GM19351 (cell line): Measurements from ENCODE around the gene IQSEC1.

ENCODE experiments used
- ATAC-seq: cut with Tn5 transposase; IDR thresholded peaks from one replicate; pipeline ENCODE4 v1.9.1; 2021; ENCODE audit warnings: mild to moderate bottlenecking, moderate library complexity; ENCODE audit not compliant: unreplicated experiment

IQSEC1 gene

DNA sequence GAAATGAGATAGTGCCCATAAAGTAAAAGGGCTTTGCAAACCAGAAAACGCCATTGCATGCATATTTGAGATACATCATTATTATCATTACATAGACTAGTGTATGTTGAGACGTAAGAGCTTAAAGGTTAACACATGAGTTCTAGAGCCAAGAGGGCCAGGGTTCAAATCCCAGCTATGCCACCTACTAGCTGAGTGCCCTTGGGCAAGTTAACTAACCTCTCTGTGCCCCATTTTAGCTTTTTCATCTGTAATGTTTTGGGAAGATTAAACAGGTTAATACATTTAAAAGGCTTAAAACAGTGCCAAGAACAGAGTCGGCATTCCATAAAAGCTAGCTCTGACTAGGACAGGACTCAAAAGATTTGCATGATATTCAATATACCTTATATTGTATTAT, 22.8 kb downstream of the IQSEC1 start:
- ATAC-seq = no peak

DNA sequence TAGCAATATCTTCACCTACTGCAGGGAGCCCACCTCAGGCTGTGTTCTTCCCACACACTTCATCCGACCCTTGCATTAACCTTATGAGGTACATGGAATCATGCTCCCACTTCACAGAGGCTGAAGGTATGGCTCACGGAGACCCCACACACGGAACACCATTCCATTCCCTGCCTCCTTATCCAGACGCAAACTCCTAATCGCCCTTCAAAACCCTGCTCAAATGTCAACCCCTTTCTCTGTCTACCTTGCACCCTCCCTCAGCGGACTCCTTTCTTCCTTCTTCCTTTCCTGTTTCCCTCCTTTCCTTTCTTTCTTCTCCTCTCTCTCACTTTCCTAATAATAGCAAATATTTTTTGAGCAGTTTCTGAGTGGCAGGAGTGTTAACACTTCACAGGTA, 23.8 kb downstream of the IQSEC1 start:
- ATAC-seq = no peak

DNA sequence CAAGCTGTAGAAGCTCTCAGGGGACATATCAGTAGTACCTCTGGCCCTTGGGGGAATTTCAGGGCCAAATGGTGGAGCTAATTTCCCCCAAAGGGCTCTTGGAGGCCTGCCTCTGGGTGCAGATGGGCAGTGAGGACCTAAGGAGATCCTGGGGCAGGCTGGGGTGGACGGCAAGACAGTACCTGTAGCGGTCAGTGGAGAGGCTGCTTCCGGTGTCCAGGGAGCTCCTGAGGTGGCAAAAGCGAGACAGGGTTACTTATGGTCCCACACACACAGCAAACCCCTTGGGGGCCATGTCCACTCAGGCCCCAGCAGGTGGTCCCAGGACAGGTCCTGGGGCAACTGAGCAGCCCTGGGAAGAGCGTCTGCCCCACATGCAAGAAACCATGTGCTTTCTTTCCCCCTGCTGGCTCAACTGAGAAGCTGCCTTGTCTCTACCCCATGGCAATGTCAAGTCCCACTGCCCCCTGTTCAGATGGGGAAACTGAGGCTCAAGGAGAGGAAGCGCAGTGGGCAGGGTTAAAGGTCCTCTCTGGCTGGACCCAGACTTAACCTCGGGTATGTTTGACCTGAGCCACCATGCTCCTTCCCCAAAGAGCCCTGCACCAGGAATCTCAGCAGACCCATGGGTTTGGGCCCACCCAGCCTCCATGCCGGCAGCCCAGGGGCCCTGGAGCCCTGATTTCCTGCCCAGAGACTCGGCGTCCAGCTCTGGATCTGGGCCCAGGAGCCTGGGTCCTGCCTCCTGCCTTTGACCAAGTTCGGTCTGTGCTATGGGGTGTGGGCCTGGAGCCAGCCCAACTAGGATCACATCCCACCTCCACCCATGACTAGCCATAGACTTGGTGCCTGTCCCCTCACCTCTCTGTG, 25.7 kb downstream of the IQSEC1 start:
- no peak for ATAC-seq

DNA sequence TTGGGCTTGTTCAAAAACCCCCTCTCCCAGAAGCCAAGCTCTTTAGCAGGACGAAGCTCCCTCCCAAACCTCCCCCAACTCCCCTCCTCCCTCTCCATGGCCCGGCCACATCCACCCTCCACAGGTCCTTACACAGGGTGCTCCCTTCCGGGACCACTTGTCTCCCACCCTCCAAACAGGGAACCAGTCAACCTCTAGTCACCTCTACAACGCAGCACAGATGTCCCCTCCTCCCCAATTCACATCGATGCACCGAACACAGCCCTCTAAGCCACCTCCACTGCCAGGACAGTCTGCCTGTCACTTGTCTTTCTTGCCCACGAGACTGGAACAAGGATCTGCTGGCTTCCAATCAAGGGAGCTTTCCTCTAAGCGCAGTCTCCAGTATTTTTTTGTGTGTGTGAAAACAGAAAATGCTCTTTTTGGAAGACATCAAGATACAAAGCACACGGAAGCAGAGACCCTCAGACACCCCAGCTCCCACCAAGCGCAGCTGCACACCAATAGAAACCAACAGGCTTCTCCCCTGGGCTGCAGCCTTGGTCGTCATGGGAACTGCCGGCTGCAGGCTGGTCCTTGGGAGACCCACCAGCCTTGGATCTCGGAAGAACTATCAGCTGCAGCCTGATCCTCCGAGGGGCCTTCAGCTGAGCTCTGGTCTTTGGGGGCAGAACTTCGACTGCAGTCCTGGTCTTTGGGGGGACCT, 26.5 kb downstream of the IQSEC1 start:
- peak; percentile 23 for ATAC-seq

DNA sequence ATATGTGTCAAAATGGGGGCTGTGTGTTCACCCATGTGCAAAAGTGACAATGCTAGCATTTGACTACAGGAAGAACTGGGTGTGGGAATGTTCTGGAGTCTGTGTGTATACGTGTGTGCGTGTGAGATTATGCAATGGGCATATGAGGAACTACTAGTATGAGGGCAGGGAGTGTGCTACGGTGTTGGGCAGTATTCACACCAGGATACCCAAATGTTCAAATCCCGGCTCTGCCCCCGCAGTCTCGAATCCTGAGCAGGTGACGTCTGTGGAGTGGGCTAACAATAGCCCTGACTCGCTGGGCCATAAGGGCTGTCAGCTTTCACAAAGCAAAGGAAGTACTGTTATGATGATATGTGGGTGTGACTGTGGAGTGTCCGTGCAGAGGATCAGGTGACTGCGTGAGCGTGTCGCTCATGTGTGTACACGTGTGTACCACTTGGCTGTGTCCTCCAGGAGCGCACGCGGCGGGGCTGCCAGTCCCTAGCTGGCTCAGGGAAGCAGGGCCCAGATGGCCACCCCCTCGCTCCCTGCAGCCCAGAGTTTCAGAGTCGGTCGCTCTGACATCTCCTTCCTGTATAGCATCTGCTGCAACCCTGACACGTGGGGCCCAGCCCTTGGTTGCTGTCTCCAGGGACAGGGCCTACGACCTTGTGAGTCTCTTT, 27.2 kb downstream of the IQSEC1 start:
- ATAC-seq = peak; percentile 84

DNA sequence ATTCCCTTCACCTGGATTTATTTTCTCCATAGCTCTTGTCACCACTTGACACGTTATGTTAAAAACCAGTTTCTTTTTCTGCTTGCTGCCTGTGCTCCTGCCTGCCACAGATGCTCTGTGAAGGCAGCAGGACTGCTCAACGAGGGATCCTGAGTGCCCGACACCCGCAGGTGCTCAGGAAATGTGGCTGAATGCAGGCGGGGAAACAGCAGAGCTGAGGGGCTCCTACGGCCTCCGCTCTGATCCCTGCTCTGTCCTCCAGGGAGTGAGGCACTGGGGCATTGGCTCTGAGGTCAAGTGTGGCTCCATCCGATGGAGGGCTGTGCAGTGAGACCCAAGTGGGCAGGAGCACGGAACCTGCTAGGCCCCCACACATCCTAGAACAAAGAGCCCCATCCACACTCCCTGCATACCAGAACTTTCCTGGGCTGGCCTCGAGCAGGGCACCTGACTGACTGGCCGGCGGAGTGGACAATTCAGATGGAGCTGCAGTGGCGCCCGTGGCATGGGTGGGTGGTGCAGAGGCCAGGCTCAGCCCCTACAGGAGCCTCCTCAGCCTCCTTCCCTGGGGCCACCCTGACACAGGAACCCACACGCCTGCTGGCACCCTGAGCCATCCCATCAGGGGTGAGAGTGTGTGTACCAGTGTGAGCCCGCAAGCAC, 27.9 kb downstream of the IQSEC1 start:
- ATAC-seq = peak; percentile 11

DNA sequence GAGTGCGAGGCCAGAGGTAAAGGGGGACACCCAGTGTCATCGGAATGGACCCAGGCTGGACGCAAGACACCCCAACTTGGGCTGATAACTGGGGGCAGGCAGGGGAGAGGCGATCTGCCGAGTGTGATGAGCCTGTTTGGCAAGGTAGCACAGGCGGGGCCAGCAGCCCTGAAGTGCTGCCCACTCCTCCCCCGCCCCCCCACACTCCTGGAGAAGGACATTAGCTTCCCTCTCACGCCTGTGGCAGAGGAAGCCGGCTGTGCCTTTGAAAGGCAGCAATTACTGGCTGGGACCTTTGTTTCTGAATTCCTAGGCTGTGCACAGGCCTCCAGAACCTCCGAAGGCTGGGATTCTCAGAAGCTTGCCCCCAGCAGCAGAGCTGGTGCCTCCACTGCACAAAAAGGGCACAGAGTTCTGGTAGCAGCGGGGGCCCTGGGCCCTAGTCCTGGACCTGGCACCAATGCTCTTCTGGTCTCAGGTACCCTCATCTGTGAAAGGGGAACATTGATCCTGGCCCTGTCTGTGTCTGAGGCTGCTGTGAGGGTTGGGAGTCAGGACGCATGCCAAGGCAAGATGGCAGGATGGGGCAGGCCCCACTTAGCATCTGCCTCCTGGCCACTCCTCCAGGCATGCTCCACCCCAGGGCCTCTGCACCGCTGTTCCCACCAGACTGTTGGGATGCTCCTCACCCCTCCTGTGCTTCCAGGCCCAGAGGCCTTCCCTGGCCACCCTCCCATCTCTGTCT, 28.6 kb downstream of the IQSEC1 start:
- no peak for ATAC-seq

GRCh38 chr3:13043656-13044055, 29.6 kb downstream of the IQSEC1 start:
- no peak for ATAC-seq

GRCh38 chr3:13042715-13043271, 30.4 kb downstream of the IQSEC1 start:
- ATAC-seq = no peak

DNA sequence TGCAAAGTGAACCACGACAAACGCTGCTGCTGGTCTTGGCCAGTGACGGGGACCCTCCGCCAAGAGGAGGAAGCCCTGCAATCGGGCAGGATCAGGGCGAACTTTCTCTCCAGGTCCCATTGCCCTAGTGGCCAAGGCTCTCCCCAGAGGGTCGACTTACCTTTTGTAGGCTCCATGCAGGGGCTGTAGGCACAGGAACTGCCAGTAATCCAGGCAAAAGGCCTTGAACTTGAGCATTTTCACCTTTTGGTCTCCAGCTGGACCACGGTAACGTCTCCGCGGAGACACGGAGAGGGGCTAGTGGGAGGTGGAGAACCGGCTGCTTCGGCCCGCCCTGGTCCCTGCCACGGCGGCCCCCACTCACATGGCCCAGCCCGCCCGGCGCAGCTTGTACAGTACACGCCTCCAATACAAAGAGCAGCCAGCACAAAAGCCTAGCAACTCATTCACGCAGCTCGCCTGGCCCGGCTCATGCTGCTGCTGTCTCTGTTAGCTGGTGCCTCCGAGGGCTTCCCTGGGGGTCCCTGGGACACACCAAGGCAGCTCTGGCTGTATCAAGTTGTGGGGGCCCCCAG, 31.0 kb downstream of the IQSEC1 start:
- ATAC-seq = no peak

DNA sequence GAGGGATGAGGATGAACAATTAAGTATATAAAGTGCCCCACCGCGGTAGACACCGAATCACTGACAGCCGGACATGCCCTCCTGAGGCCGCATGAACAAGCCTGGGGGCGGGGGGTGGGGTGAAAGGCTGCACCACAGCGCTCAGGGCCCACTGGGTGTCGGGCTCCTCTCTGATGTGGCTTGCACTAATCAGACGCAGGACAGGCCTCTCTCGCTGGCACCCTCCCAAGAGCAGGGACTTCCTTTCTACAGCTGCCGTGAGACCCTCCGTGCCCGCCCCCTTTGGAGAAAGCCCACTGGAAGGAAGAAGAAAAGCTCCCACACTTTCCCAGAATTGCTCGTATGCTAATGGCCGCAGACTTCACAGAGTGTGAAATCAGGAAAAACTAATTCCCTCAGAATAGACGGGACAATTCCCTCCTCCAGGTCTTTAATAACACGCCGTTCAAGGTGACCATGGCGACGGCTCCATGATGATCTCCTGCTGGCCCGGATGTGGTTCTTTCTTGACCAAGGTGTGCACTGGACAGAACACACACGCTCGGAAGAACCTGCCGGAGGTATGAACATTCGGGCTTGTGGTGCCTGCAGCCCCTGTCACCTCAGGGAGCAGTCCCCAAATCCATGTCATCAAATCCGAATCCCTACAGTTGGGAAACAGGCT, 32.0 kb downstream of the IQSEC1 start:
- no peak for ATAC-seq

DNA sequence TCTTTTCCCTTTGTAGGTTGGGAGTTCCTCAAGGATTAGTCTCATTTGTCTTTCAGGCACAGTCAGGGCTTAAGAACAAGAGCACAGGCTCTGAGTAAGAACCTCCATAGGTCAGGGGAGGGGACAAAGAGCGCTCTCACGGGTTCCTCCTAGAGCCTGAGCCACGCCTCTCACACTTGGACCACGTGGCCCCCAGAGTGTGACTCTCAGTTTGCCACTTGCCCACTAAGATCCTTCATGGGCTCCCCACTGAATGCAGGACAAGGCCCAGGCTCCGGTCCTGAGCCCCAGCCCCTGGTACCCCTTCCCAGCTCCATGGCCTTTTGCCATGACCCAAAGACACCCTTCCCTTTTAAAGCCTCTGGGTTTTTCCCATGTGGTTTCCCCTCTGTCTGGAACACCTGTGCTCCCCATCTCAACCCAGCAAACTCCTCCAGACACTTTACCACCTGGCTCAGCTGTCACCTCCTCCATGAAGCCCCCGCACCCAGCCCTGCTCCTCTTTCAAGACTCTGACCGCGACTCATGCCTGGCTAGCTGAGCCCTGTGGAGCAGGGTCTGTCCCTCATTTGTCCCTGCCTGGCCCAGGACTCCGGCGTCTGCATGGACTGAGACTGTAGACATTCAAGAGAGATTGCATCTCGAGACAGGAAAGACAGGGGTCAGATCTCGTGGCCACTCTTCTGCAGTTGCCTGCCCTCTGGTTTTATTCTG, 32.7 kb downstream of the IQSEC1 start:
- ATAC-seq = peak; percentile 99

DNA sequence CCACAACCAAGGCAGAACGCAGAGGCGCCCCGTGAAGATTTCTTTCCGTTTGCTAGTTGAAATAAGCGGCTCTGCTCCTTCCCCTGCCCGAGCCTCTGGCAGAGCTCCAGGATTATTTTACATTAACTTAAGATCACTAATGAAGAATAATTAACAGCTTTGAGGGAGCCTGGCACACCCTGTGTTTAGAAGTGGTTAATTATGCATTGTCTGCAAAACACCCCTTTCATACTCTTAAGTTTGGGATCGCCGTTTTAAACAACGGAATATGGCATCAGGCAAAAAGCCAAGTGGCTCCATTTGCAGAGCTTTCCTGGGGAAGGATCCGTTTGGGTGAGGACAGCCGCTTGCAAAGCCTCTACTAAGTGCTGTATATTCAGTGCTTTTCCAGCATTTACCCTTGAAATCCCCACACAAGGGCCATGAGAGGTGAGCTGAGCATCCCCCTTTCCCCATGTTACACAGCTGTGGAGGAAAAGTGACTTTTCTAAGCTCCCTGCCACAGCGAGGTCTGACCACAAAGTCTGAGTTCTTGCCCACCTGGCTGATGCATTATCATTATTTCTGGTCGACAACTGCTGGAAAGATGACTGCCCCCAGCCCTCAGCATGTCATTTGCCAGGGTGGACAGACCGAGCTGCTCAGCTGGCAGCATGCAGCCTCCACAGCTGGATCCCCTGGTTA, 33.9 kb downstream of the IQSEC1 start:
- no peak for ATAC-seq

- no peak for ATAC-seq
These were observed 35.6 kb downstream of the IQSEC1 start for GRCh38 chr3:13037458-13038117.

- no peak for ATAC-seq
These were observed 38.4 kb downstream of the IQSEC1 start for GRCh38 chr3:13034861-13035260.

- no peak for ATAC-seq
These were observed 39.0 kb downstream of the IQSEC1 start for GRCh38 chr3:13034109-13034800.

- no peak for ATAC-seq
These were observed 41.0 kb downstream of the IQSEC1 start for GRCh38 chr3:13032206-13032605.
